Skeletal muscle tissue (tissue), 1 donor: Measurements from ENCODE around the gene SECTM1. TPM values are rescaled to one million over a fixed set of nuclear protein-coding genes. Genes with fewer than 3 reads are reported as not detected.

ENCODE experiments used
- total RNA-seq: library from RNA; depleted of rRNA; stranded (reverse); fragments of >200 nt; gene quantifications from one replicate; pipeline ENCODE4 v1.2.3, GENCODE V29; 2014

SECTM1 gene
- total RNA-seq, 1 donor from 2014 or later = 13.0 TPM

Other genes starting within 250 kb of the SECTM1 start
- gene FASN, start 235.5 kb downstream of the SECTM1 start, total RNA-seq = 26.1 TPM
- gene CCDC57, start 120.9 kb downstream of the SECTM1 start, total RNA-seq = 11.5 TPM
- 13.0 TPM for gene SLC16A3, start 104.7 kb downstream of the SECTM1 start, total RNA-seq
- gene CSNK1D, start 60.1 kb downstream of the SECTM1 start, total RNA-seq = 21.4 TPM
- gene CD7, start 16.2 kb downstream of the SECTM1 start, total RNA-seq = 0.52 TPM
- 0.52 TPM for gene TEX19, start 25.5 kb upstream of the SECTM1 start, total RNA-seq
- 1.6 TPM for gene UTS2R, start 38.0 kb upstream of the SECTM1 start, total RNA-seq
- gene HEXD, start 84.6 kb upstream of the SECTM1 start, total RNA-seq = 11.5 TPM
- 20.9 TPM for gene OGFOD3, start 84.8 kb upstream of the SECTM1 start, total RNA-seq
- 15.1 TPM for gene CYBC1, start 117.0 kb upstream of the SECTM1 start, total RNA-seq
- 21.9 TPM for gene NARF, start 125.0 kb upstream of the SECTM1 start, total RNA-seq
- gene FOXK2, start 186.0 kb upstream of the SECTM1 start, total RNA-seq = 27.7 TPM